IPS DF 6.9 (cell line): ENCODE data around the gene WDR27.

Experiments
- DNase-seq: peaks from one replicate; pipeline ENCODE4 v3.0.0-alpha.2; 2013; ENCODE audit warnings: low read depth, low spot score
- H3K27ac ChIP-seq: one replicate; pipeline ENCODE4 v1.5.1; 2013; ENCODE audit warnings: low read length, control low read depth
- H3K27me3 ChIP-seq: 2 replicates; pipeline ENCODE4 v1.6.1; 2013; ENCODE audit warnings: mild to moderate bottlenecking, low read length; ENCODE audit not compliant: control insufficient read depth, insufficient read depth
- H3K36me3 ChIP-seq: 2 replicates; pipeline ENCODE4 v1.6.1; 2013; ENCODE audit warnings: low read length; ENCODE audit not compliant: control insufficient read depth, insufficient read depth
- H3K4me1 ChIP-seq: 2 replicates; pipeline ENCODE4 v1.6.1; 2013; ENCODE audit warnings: low read length; ENCODE audit not compliant: control insufficient read depth, insufficient read depth
- H3K4me3 ChIP-seq: 2 replicates; pipeline ENCODE4 v1.5.1; 2013; ENCODE audit warnings: mild to moderate bottlenecking, low read length
- H3K9me3 ChIP-seq: 2 replicates; pipeline ENCODE4 v1.6.1; 2013; ENCODE audit warnings: low read length, inconsistent platforms; ENCODE audit not compliant: control insufficient read depth, insufficient read depth
- WGBS: extraction: QIAGEN DNeasy Blood & Tissue Kit; methylation state at CpG from one replicate; pipeline ENCODE4 v1.1.7; 2013; ENCODE audit warnings: mixed read lengths, missing lambda C conversion rate; ENCODE audit not compliant: insufficient read length, insufficient coverage; 5-methylcytosine and 5-hydroxymethylcytosine counted together

Gene WDR27

GRCh38 chr6:169587975-169588374, 113.9 kb downstream of the WDR27 start:
- Histone ChIP-seq H3K4me3 (no peak overlapping the region), H3K4me1 (no peaks in the 10 kb centered on the region), H3K36me3 (no peaks in the 10 kb centered on the region), H3K27ac (no peak overlapping the region), H3K27me3 (no peaks in the 10 kb centered on the region), H3K9me3 (no peaks in the 10 kb centered on the region)
- no peak for DNase-seq
- WGBS = no CpG with 5 or more reads among the region's 5 CpGs

- Histone ChIP-seq H3K36me3 (no peaks in the 10 kb centered on the region), H3K9me3 (no peaks in the 10 kb centered on the region; the same call in 1 of the 2 replicates), H3K4me1 (no peaks in the 10 kb centered on the region), H3K27ac (no peak overlapping the region), H3K27me3 (no peaks in the 10 kb centered on the region), H3K4me3 (no peak overlapping the region)
- WGBS = no CpG with 5 or more reads among the region's 6 CpGs
- DNase-seq = no peak
Observed at GRCh38 chr6:169583886-169584541, 117.8 kb downstream of the WDR27 start.

GRCh38 chr6:169579407-169580111, 122.3 kb downstream of the WDR27 start:
- WGBS = no CpG with 5 or more reads among the region's 7 CpGs
- Histone ChIP-seq H3K4me1 (no peaks in the 10 kb centered on the region), H3K27ac (no peak overlapping the region), H3K9me3 (no peaks in the 10 kb centered on the region; the same call in 1 of the 2 replicates), H3K36me3 (peaks cover 2% of the 10 kb centered on the region), H3K27me3 (no peaks in the 10 kb centered on the region), H3K4me3 (no peak overlapping the region)
- DNase-seq = no peak

GRCh38 chr6:169577974-169578373, 123.9 kb downstream of the WDR27 start:
- Histone ChIP-seq H3K27ac (no peak overlapping the region), H3K27me3 (no peaks in the 10 kb centered on the region), H3K4me1 (no peaks in the 10 kb centered on the region), H3K9me3 (no peaks in the 10 kb centered on the region; the same call in 1 of the 2 replicates), H3K36me3 (peaks cover 2% of the 10 kb centered on the region), H3K4me3 (no peak overlapping the region)
- no peak for DNase-seq
- 100% methylated on average over 3 of the region's 14 CpGs for WGBS

GRCh38 chr6:169577236-169577635, 124.6 kb downstream of the WDR27 start:
- Histone ChIP-seq H3K27ac (no peak overlapping the region), H3K4me3 (no peak overlapping the region), H3K9me3 (no peaks in the 10 kb centered on the region; the same call in 1 of the 2 replicates), H3K4me1 (no peaks in the 10 kb centered on the region), H3K27me3 (no peaks in the 10 kb centered on the region), H3K36me3 (peaks cover 2% of the 10 kb centered on the region)
- no peak for DNase-seq
- no CpG with 5 or more reads among the region's 38 CpGs for WGBS

- H3K9me3 ChIP-seq = no peaks in the 10 kb centered on the region; the same call in 1 of the 2 replicates
- no peaks in the 10 kb centered on the region for H3K27me3 ChIP-seq
- H3K27ac ChIP-seq = no peak overlapping the region
- no CpG with 5 or more reads among the region's 5 CpGs for WGBS
- no peak for DNase-seq
- peaks cover 2% of the 10 kb centered on the region for H3K36me3 ChIP-seq
- H3K4me1 ChIP-seq = no peaks in the 10 kb centered on the region
- no peak overlapping the region for H3K4me3 ChIP-seq
Observed at GRCh38 chr6:169575821-169576220, 126.0 kb downstream of the WDR27 start.

GRCh38 chr6:169575365-169575764, 126.5 kb downstream of the WDR27 start:
- H3K36me3 ChIP-seq = peaks cover 2% of the 10 kb centered on the region
- no CpG with 5 or more reads among the region's 5 CpGs for WGBS
- no peak for DNase-seq
- H3K4me3 ChIP-seq = no peak overlapping the region
- no peaks in the 10 kb centered on the region for H3K27me3 ChIP-seq
- no peaks in the 10 kb centered on the region; the same call in 1 of the 2 replicates for H3K9me3 ChIP-seq
- no peaks in the 10 kb centered on the region for H3K4me1 ChIP-seq
- no peak overlapping the region for H3K27ac ChIP-seq

- DNase-seq = no peak
- WGBS = no CpG with 5 or more reads among the region's 13 CpGs
- Histone ChIP-seq H3K4me3 (no peak overlapping the region), H3K27me3 (no peaks in the 10 kb centered on the region), H3K27ac (no peak overlapping the region), H3K36me3 (peaks cover 2% of the 10 kb centered on the region), H3K4me1 (no peaks in the 10 kb centered on the region), H3K9me3 (no peaks in the 10 kb centered on the region; the same call in 1 of the 2 replicates)
Observed at GRCh38 chr6:169574420-169574819, 127.4 kb downstream of the WDR27 start.

- H3K27me3 ChIP-seq = no peaks in the 10 kb centered on the region
- H3K4me1 ChIP-seq = no peaks in the 10 kb centered on the region
- H3K36me3 ChIP-seq = peaks cover 2% of the 10 kb centered on the region
- DNase-seq = no peak
- no peak overlapping the region for H3K4me3 ChIP-seq
- no peak overlapping the region for H3K27ac ChIP-seq
- no CpG with 5 or more reads among the region's 5 CpGs for WGBS
- no peaks in the 10 kb centered on the region for H3K9me3 ChIP-seq
Observed at GRCh38 chr6:169573883-169574282, 127.9 kb downstream of the WDR27 start.

- no peak for DNase-seq
- no CpG with 5 or more reads among the region's 12 CpGs for WGBS
- H3K36me3 ChIP-seq = no peaks in the 10 kb centered on the region
Observed at GRCh38 chr6:169571123-169571962, 130.5 kb downstream of the WDR27 start.

More at GRCh38 chr6:169571123-169571962, 130.5 kb downstream of the WDR27 start:
- Histone ChIP-seq H3K27me3 (no peaks in the 10 kb centered on the region), H3K9me3 (no peaks in the 10 kb centered on the region), H3K4me3 (no peak overlapping the region), H3K4me1 (no peaks in the 10 kb centered on the region), H3K27ac (no peak overlapping the region)
